Limb (tissue), 2 donors: Measurements from ENCODE around the gene RNF20.
"Not testable (repeated sequence)": the region's sequence is repeated elsewhere in the genome, so short reads cannot be mapped to it uniquely, and the experiment has no call there.

Experiments used
- DNase-seq, 2 donors: peaks; one replicate each; pipeline ENCODE4 v3.0.0-alpha.2; 2016; ENCODE audit errors: extremely low spot score in 2 of 2

RNF20 gene

GRCh38 chr9:101587332-101588043, 53.8 kb downstream of the RNF20 start:
- no peak for DNase-seq

- not testable (repeated sequence) for DNase-seq
Measured at GRCh38 chr9:101590074-101590473, 56.4 kb downstream of the RNF20 start.

GRCh38 chr9:101590901-101591300, 57.2 kb downstream of the RNF20 start:
- no peak for DNase-seq

GRCh38 chr9:101591787-101592446, 58.3 kb downstream of the RNF20 start:
- DNase-seq: no peak

- DNase-seq: no peak
Measured at GRCh38 chr9:101592788-101593187, 59.1 kb downstream of the RNF20 start.

- no peak for DNase-seq
Measured at GRCh38 chr9:101593345-101593744, 59.7 kb downstream of the RNF20 start.

- DNase-seq: no peak
Measured at GRCh38 chr9:101594796-101595195, 61.1 kb downstream of the RNF20 start, which contains the start of gene PPP3R2. TSS of gene PPP3R2 (minus strand) at chr9:101594969. CDS start at chr9:101594921, 48 bp downstream.

- DNase-seq: peak; percentile 41 to 73
Measured at GRCh38 chr9:101601904-101602765, 68.5 kb downstream of the RNF20 start.

GRCh38 chr9:101604296-101604695, 70.6 kb downstream of the RNF20 start:
- no peak for DNase-seq

- no peak for DNase-seq
Measured at GRCh38 chr9:101605547-101605946, 71.9 kb downstream of the RNF20 start.
